H1 (cell line): ENCODE results near the gene CREBBP. TPM values are rescaled to one million over a fixed set of nuclear protein-coding genes. Genes with fewer than 3 reads are reported as not detected.

ENCODE experiments used
- CTCF ChIA-PET: fragments of 300-600 bp; sonication (Branson Sonifier 250); formaldehyde crosslinking; loops from one replicate; lab custom pipeline; 2021; ENCODE audit not compliant: partially characterized antibody; lab: Charles Lee
- POLR2A ChIA-PET: fragments of 300-600 bp; sonication (Branson Sonifier 250); formaldehyde crosslinking; loops from one replicate; lab custom pipeline; 2021; ENCODE audit warnings: inconsistent platforms; ENCODE audit not compliant: partially characterized antibody; lab: Charles Lee
- DNase-seq, 2 experiments: peaks; one replicate each; pipeline versions ENCODE4 v3.0.0 to v3.0.0-alpha.2; 2010 to 2022; ENCODE audit warnings: low spot score in 2 of 2, low read depth in 1 of 2, mixed read lengths in 1 of 2
- FAIRE-seq: peaks from 2 replicates; lab custom pipeline; 2011; peaks lifted over from hg19 to GRCh38; lab: Jason Lieb, UNC
- H2AFZ ChIP-seq: 2 replicates; pipeline ENCODE4 v1.8.1; 2012; ENCODE audit warnings: low read length, inconsistent platforms
- H2AK5ac ChIP-seq: 2 replicates; pipeline ENCODE4 v1.6.1; 2013; ENCODE audit warnings: low read depth, low read length
- H2BK120ac ChIP-seq: replicated peaks from 2 replicates; pipeline ENCODE3; 2013; ENCODE audit warnings: low read depth, low read length, inconsistent platforms
- H2BK12ac ChIP-seq: 2 replicates; pipeline ENCODE4 v1.6.1; 2013; ENCODE audit warnings: low read depth, low read length
- H2BK15ac ChIP-seq: 2 replicates; pipeline ENCODE4 v1.6.1; 2013; ENCODE audit warnings: low read length
- H2BK20ac ChIP-seq: 2 replicates; pipeline ENCODE4 v1.6.1; 2013; ENCODE audit warnings: low read length
- H2BK5ac ChIP-seq: 2 replicates; pipeline ENCODE4 v1.6.1; 2013; ENCODE audit warnings: low read depth, low read length
- H3K14ac ChIP-seq: 2 replicates; pipeline ENCODE4 v1.6.1; 2013; ENCODE audit warnings: inconsistent platforms; ENCODE audit not compliant: insufficient read length
- H3K18ac ChIP-seq: 2 replicates; pipeline ENCODE4 v1.6.1; 2013; ENCODE audit warnings: low read length; ENCODE audit errors: extremely low read depth
- H3K23ac ChIP-seq: 2 replicates; pipeline ENCODE4 v1.6.1; 2013; ENCODE audit warnings: inconsistent platforms; ENCODE audit not compliant: insufficient read length
- H3K23me2 ChIP-seq: 2 replicates; pipeline ENCODE4 v1.6.1; 2013; ENCODE audit warnings: low read depth, low read length
- H3K27ac ChIP-seq: 2 replicates; pipeline ENCODE4 v1.6.1; 2011; ENCODE audit warnings: low read depth, low read length, inconsistent platforms
- H3K27me3 ChIP-seq, 4 experiments: replicated peaks in 1 of 4; 1 replicate in 1 of 4; 2 replicates in 3 of 4; pipeline versions ENCODE4 v1.6.1 to v1.8.1; 2011 to 2013; ENCODE audit warnings: low read length in 3 of 4, mild to moderate bottlenecking in 3 of 4, inconsistent platforms in 2 of 4, mixed read lengths in 2 of 4, moderate library complexity in 1 of 4; ENCODE audit not compliant: control insufficient read depth in 3 of 4, insufficient read depth in 3 of 4; ENCODE audit errors: extremely low read depth in 1 of 4
- H3K36me3 ChIP-seq, 4 experiments: 2 replicates each; pipeline versions ENCODE4 v1.6.1 to v1.8.1; 2011 to 2013; ENCODE audit warnings: mild to moderate bottlenecking in 4 of 4, low read length in 3 of 4, moderate library complexity in 2 of 4, control low read depth in 1 of 4, inconsistent platforms in 1 of 4; ENCODE audit not compliant: insufficient read depth in 4 of 4, control insufficient read depth in 2 of 4
- H3K4ac ChIP-seq: replicated peaks from 2 replicates; pipeline ENCODE3; 2013; ENCODE audit warnings: low read length, low read depth, mixed read lengths, inconsistent platforms; ENCODE audit not compliant: insufficient read length
- H3K4me1 ChIP-seq, 4 experiments: replicated peaks in 1 of 4; 1 replicate in 1 of 4; 2 replicates in 3 of 4; pipeline versions ENCODE4 v1.6.1 to v1.8.1; 2011 to 2013; ENCODE audit warnings: low read length in 3 of 4, inconsistent platforms in 2 of 4, mixed read lengths in 1 of 4; ENCODE audit not compliant: insufficient read depth in 4 of 4, control insufficient read depth in 3 of 4
- H3K4me2 ChIP-seq, 2 experiments: 2 replicates each; pipeline versions ENCODE4 v1.6.1 to v1.8.1; 2011 to 2013; ENCODE audit warnings: low read depth in 2 of 2, low read length in 2 of 2, control low read depth in 1 of 2, inconsistent platforms in 1 of 2, mild to moderate bottlenecking in 1 of 2; ENCODE audit not compliant: insufficient read depth in 1 of 2
- H3K4me3 ChIP-seq, 4 experiments: fragments of 200-600, 300-600 bp in 1 of 4; sonication (generic), shearing (Covaris generic), sonication (Bioruptor Twin) in 1 of 4; 2 replicates each; pipeline versions ENCODE4 v1.5.1 to v1.8.1; 2011 to 2016; ENCODE audit warnings: low read length in 4 of 4, low read depth in 3 of 4, control low read depth in 2 of 4, inconsistent platforms in 2 of 4, mild to moderate bottlenecking in 2 of 4, mixed read lengths in 1 of 4, moderate library complexity in 1 of 4; ENCODE audit not compliant: insufficient read depth in 2 of 4; ENCODE audit errors: extremely low read depth in 1 of 4
- H3K56ac ChIP-seq: replicated peaks from 2 replicates; pipeline ENCODE3; 2013; ENCODE audit warnings: low read depth, mild to moderate bottlenecking, mixed read lengths, low read length, inconsistent platforms; ENCODE audit not compliant: insufficient read length
- H3K79me1 ChIP-seq: 2 replicates; pipeline ENCODE4 v1.6.1; 2013; ENCODE audit warnings: low read depth, low read length, control low read depth
- H3K79me2 ChIP-seq, 2 experiments: 2 replicates each; pipeline versions ENCODE4 v1.6.1 to v1.8.1; 2012 to 2013; ENCODE audit warnings: low read length in 2 of 2, mild to moderate bottlenecking in 2 of 2, inconsistent platforms in 1 of 2; ENCODE audit not compliant: insufficient read depth in 2 of 2, control insufficient read depth in 1 of 2
- H3K9ac ChIP-seq, 4 experiments: replicated peaks in 1 of 4; 1 replicate in 1 of 4; 2 replicates in 3 of 4; pipeline versions ENCODE4 v1.6.1 to v1.8.1; 2011 to 2013; ENCODE audit warnings: low read depth in 3 of 4, low read length in 3 of 4, control low read depth in 2 of 4, mild to moderate bottlenecking in 2 of 4, moderate library complexity in 2 of 4, inconsistent platforms in 1 of 4; ENCODE audit errors: extremely low read depth in 1 of 4
- H3K9me3 ChIP-seq, 2 experiments: 2 replicates each; pipeline versions ENCODE4 v1.6.1 to v1.8.1; 2012 to 2013; ENCODE audit warnings: mild to moderate bottlenecking in 2 of 2, moderate library complexity in 2 of 2, control low read depth in 1 of 2, inconsistent platforms in 1 of 2, low read depth in 1 of 2, low read length in 1 of 2, mixed read lengths in 1 of 2; ENCODE audit not compliant: insufficient read depth in 2 of 2
- H4K20me1 ChIP-seq, 2 experiments: replicated peaks in 1 of 2; 2 replicates each; pipeline versions ENCODE3 to v1.8.1; 2011 to 2013; ENCODE audit warnings: inconsistent platforms in 2 of 2, low read length in 2 of 2, mild to moderate bottlenecking in 1 of 2; ENCODE audit not compliant: insufficient read depth in 2 of 2, control insufficient read depth in 1 of 2
- H4K5ac ChIP-seq: 2 replicates; pipeline ENCODE4 v1.6.1; 2013; ENCODE audit warnings: low read length, low read depth, mixed read lengths, inconsistent platforms; ENCODE audit not compliant: insufficient read length
- H4K8ac ChIP-seq: 2 replicates; pipeline ENCODE4 v1.8.0; 2013; ENCODE audit warnings: mild to moderate bottlenecking, moderate library complexity, low read length, inconsistent platforms; ENCODE audit not compliant: insufficient read depth; ENCODE audit errors: extremely low read depth
- H4K91ac ChIP-seq: replicated peaks from 2 replicates; pipeline ENCODE3; 2013; ENCODE audit warnings: low read length, mixed read lengths, inconsistent platforms; ENCODE audit not compliant: insufficient read length
- BACH1 ChIP-seq: IDR thresholded peaks from 2 replicates; pipeline ENCODE4 v1.6.1; 2012; ENCODE audit warnings: low read length, improper control_type of control experiment
- CBX5 ChIP-seq: fragments of 300-800, 300-1000 bp; sonication (generic); IDR thresholded peaks from 2 replicates; pipeline ENCODE4 v1.7.1; 2016; ENCODE audit warnings: antibody characterized with exemption, low read length, low read depth
- CEBPB ChIP-seq: IDR thresholded peaks from 2 replicates; pipeline ENCODE4 v1.6.1; 2012; ENCODE audit warnings: low read depth, low read length
- CREB1 ChIP-seq: IDR thresholded peaks from 2 replicates; pipeline ENCODE4 v1.6.1; 2012; ENCODE audit warnings: inconsistent platforms
- EGR1 ChIP-seq: IDR thresholded peaks from 2 replicates; pipeline ENCODE4 v1.6.1; 2011; ENCODE audit warnings: low read depth, low read length, borderline replicate concordance
- TBP ChIP-seq: IDR thresholded peaks from 2 replicates; pipeline ENCODE4 v1.6.1; 2011; ENCODE audit warnings: low read depth, low read length, improper control_type of control experiment
- WGBS, 2 experiments: shearing (Covaris generic) in 1 of 2; methylation state at CpG; one replicate each; pipeline versions ENCODE4 v1.1.6 to v1.1.7; 2013 to 2015; ENCODE audit warnings: low lambda C conversion rate in 2 of 2, mixed read lengths in 2 of 2, inconsistent platforms in 1 of 2, low coverage in 1 of 2, missing lambda C conversion rate in 1 of 2; ENCODE audit not compliant: insufficient replicate concordance in 2 of 2, insufficient coverage in 1 of 2, insufficient read length in 1 of 2; ENCODE audit errors: extremely low coverage in 1 of 2, missing lambda C conversion rate in 1 of 2; 5-methylcytosine and 5-hydroxymethylcytosine counted together
- polyA plus RNA-seq, 7 experiments: library from polyadenylated mRNA; depleted of rRNA in 3 of 7; stranded (reverse) in 5 of 7; unstranded in 2 of 7; fragments of >200 nt in 5 of 7; fragments of 200-250 nt in 2 of 7; gene quantifications; 1 replicate in 5 of 7; 2 replicates in 1 of 7; 4 replicates in 1 of 7; pipeline versions ENCODE4 v1.2.1 to v1.2.3, GENCODE V29; 2011 to 2013; ENCODE audit warnings: missing spikeins in 2 of 7, mixed read lengths in 2 of 7
- total RNA-seq: library from RNA; stranded (reverse); fragmentation: NEBNext Ultra II Directional; extraction: Animal tissue kit (Norgen Biotek cat#: 25700); gene quantifications from 2 replicates; pipeline ENCODE4 v1.2.1, GENCODE V29; 2021

Gene CREBBP
- total and polyA plus RNA-seq, 2 of the 8 experiments (the other 6 are each of a cell fraction or from before 2014, with no cell fraction given) = 10.0 to 60.1 TPM

- no peaks in the 10 kb centered on the region for H3K23me2 ChIP-seq
- TF ChIP-seq CREB1 = no peak
- TF ChIP-seq BACH1 = no peak
- TF ChIP-seq CBX5 = no peak
- TF ChIP-seq CEBPB = no peak
- no peak for TF ChIP-seq TBP
- no peak for TF ChIP-seq EGR1
These were observed 92.4 kb downstream of the CREBBP start for GRCh38 chr16:3787924-3788661.

More at GRCh38 chr16:3787924-3788661, 92.4 kb downstream of the CREBBP start:
- 97% methylated on average over 10 of the region's 10 CpGs; no CpG with 5 or more reads in 1 of the 2 experiments for WGBS, 2 experiments
- Histone ChIP-seq H4K20me1 (peaks cover 8 to 10% of the 10 kb centered on the region in 2 experiments), H3K4me2 (no peak overlapping the region), H3K18ac (no peak overlapping the region), H3K4me3 (no peak overlapping the region), H3K14ac (no peak overlapping the region), H3K27me3 (no peaks in the 10 kb centered on the region), H4K8ac (peak overlapping the region; percentile 22; the same call in 1 of the 2 replicates), H3K23ac (no peak overlapping the region), H2BK15ac (no peak overlapping the region), H4K91ac (no peak overlapping the region), H2BK5ac (no peak overlapping the region), H2AFZ (no peak overlapping the region), H3K36me3 (peaks cover 6 to 20% (median 15%) of the 10 kb centered on the region in 4 experiments; a peak in 6 of 8 replicates), H3K27ac (no peak overlapping the region), H3K79me2 (peaks cover 0 to 23% of the 10 kb centered on the region in 2 experiments; a peak in 2 of 4 replicates), H2BK12ac (no peak overlapping the region), H2BK120ac (no peak overlapping the region), H3K56ac (no peak overlapping the region), H3K79me1 (peaks cover 13% of the 10 kb centered on the region), H3K4ac (no peak overlapping the region), H3K9me3 (no peaks in the 10 kb centered on the region), H2BK20ac (no peak overlapping the region), H4K5ac (no peak overlapping the region), H3K4me1 (no peaks in the 10 kb centered on the region), H2AK5ac (no peak overlapping the region), H3K9ac (no peak overlapping the region)
- CTCF ChIA-PET = no interaction called here
- FAIRE-seq (no peak), DNase-seq (no peak)
- POLR2A ChIA-PET = interaction anchor here (0.5 to 1.2 kb wide), 2 partner anchors 8 to 105 kb away, joined by 3 to 5 read pairs; no protein-coding TSS in a partner anchor
